Left ventricle myocardium superior (tissue), 1 donor: ENCODE measurements around the gene HDAC4. TPM values are rescaled to one million over a fixed set of nuclear protein-coding genes. Genes with fewer than 3 reads are reported as not detected.

Experiments used
- ATAC-seq: fragments of 200-7000 bp; cut with Tn5 transposase; one replicate; pipeline ENCODE4 v1.9.1; 2020; ENCODE audit warnings: mild to moderate bottlenecking, moderate library complexity
- DNase-seq: peaks from one replicate; pipeline ENCODE4 v3.0.0-alpha.2; 2020
- intact Hi-C: fragments of 100-400 bp; cut with micrococcal nuclease; formaldehyde crosslinking; loops from one replicate; pipeline ENCODE4 v1.11.0; 2022
- total RNA-seq: library from RNA; stranded (reverse); fragmentation: NEBNext Ultra II Directional; extraction: Animal tissue kit (Norgen Biotek cat#: 25700); gene quantifications from one replicate; pipeline ENCODE4 v1.2.1, GENCODE V29; 2021
- donor health status: DM: no; HTN: yes; CAD: no; lungs with severe emphysema.

Gene HDAC4
- total RNA-seq, 1 donor from 2014 or later: 25.6 TPM

DNA sequence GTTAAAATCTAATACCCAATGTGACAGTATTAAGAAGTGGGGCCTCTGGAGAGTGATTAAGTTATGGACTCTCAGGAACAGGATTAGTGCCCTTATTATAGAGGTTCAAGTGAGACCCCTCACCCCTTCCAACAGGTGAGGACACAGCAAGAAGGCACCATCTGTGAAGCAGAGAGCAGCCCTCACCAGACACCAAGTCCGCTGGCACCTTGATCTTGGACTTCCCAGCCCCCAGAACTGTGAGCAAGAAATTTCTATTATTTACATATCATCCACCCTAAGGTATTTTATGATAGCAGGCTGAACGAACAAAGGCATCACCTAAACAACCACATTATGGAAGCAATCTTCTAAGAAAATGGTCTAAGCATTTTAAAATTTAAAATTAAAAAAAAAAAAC is 59.0 kb downstream of the HDAC4 start:
- intact Hi-C loops: no loop called here
- ATAC-seq: no peak
- no peak for DNase-seq

DNA sequence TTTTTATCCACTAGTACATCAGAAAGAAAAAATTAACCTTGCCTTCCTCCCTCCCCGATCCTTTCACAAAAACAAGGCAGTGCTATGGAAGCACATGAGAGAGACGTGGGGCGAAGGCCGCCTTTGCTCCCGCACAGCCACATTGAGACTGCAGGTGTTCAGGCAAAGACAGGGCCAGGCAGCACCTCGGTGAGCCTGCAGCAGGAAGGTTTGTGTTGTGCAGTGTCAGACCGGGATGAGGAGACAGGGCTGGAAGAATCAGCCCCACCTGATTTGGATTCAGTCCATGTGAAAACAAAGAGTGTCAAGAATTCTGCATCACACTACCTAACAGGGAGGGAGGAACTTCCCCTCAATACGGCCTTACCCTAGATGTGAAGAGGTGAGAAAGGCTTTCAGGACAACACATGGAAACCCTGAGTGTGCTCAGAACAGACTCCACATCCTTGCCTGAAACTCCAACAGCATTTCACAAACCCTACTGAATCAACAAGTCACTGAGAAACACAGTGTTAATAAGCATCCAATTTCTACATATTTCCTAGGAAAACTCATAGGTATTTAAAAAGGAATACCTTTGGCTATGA is 59.6 kb downstream of the HDAC4 start:
- intact Hi-C loops: no loop called here
- DNase-seq (no peak), ATAC-seq (no peak)

DNA sequence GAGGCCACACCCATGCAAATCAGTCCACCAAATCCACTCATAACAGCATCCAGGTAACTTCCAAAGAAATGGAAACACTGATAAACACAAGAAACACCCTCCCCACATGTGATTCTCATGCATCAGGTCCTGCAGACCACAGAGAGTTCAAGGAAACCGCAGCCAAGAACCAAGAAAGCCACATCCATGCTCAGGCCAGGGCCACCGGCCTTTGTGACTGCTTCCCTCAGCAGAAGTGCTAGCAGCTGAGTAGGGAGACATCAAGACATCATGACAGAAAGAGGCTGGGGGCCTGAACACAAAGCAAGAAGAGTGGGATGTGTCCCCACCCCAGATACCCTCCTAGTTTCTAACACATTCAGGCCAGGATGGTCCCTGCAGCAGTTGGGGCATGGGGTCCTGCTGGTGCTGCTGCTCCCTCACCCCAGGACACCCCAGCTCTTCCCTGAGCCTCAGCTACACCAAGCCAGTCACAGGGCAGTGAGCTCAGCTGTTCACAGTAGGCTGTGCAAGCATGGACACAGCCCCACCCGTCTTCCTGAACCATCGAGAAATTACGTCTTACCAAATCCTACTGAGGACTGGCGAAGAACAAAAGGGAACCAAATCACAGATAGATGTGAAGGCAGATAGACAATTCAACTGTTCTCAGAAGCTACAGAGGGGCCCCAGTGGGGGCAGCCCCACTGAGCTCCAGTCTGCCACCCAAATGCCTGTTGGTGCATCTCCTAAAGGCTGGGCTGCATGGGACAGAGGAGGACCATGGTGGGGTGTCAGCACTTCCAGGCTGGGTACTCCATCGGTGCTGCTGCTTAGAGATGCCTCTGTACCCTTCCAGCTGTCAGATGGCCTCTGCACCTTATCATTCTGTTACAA is 60.9 kb downstream of the HDAC4 start:
- DNase-seq (no peak), ATAC-seq (no peak)
- intact Hi-C loops: no loop called here

DNA sequence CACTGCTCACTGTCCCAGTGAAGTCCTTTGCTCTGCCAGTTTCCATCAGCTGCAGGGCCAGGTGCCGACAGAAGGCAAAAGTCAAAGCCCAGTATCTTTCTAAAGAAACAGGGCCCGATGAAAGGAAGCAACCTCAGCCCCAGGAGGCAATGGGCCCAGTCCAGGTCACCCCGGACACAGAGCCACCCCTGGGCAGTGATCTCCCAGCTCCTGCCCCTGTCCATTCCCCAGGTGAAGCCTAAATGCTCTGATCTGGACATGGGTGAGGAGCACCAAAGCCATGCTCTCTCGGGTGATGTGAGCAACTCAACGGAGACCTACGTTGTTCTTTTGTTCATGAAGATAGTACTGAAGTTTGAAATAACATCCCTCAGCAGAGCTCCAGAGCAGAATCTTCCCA is 61.6 kb downstream of the HDAC4 start:
- intact Hi-C loops: no loop called here
- ATAC-seq (peak; percentile 18), DNase-seq (no peak)

DNA sequence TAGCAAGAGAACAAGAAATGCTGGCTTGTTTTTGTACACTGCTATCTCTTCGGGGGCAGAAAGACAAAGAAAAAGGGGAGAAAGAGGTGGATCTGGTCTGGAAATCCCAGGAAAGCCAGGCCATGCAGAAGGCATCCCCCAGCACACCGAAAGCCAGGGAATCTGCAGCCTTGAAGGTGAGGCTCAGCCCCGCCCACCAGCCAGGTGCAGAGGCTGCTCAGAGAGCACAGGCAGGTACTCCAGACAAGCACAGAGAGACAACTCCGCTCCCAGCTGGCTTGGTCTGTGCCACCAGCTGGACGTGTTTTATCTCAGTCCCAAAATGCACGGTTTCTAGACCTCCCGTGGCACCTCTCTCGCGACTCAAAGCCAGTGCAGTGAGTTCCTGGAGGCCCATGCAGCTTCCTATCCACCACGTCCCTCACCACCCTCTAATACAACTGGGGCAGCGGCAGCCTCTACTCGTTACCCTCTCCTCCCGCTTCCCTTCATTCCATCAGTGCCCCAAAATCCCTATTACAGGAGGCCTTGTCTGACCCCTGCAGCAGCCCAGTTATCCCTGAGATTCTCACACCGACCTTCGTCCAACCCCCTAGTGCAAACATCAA is 62.8 kb downstream of the HDAC4 start:
- intact Hi-C loops: no loop called here
- DNase-seq (no peak), ATAC-seq (peak; percentile 16)

DNA sequence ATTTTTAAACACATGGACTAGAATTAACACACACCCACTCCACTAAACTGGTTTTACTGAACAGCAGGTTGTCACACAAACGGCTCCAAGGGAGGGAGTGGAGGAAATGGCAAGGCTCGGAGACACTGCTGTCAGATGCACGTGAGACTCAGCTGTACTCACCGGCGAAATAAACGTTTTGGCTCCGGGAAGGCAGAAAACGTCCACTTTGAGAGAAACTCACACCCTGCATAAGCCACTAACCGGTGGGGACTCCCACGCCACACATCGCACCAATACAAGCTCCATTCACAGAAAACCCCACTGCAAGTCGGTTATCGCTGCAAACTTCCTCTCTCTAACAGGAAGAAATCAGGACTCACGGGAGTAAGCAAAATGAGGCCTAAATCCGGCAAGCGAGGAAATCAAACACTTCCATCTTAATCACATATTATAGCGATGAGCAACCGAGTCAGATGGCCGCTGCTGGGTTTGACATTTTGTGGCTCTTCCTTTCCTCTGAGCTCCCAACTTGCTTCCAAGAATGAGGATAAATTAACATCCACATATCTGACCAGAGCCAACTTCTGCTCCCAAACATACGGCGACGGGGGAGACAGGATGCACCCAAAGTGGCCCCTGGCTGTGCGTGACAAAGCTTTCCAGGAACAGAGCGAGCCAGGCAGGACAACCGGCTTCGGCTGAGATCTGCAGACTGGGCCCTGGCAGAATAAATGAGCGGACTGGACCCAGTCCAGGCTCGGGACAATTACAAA is 63.5 kb downstream of the HDAC4 start:
- DNase-seq (no peak), ATAC-seq (peak; percentile 49)

DNA sequence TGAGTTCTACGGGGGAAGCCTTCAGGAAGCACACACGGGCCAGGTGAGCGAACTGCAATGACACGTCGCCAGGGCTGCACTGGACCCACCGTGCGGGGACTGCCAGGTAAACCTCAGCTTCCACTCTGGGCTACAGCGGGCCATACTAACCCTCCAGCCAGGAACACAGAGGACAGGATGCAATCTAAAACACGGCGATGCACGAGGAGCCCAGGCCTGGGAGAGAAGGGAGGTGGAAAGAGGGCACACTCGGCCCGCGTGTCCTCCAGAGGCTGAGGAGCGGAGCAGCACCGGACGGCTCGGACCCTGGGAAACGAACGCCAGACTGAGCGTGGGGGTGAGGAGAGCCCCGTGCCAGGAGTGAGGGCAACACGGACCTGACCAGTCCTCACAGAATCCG is 69.3 kb downstream of the HDAC4 start:
- DNase-seq (no peak), ATAC-seq (no peak)
- intact Hi-C loops: no loop called here

More for the DNA sequence above, 63.5 kb downstream of the HDAC4 start:
- intact Hi-C loops: no loop called here

DNA sequence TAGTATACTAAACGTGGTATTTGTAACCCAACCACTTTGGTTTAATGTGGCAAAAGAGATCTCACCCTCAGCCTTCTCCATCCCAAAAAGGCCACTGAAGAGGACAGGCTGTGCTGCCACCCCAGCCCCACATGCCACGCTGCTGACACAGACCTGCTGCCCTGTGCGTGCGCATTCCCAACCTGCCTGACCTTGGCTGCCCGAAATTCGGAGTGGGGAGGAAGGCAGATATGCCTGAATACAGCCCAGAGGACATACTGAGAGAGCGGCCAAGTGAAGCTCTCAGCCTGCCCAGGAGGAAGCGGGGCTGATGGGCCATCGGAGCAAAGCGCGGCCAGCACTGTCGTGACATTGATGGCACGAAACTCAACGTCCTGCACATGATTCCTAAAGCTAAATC is 70.0 kb downstream of the HDAC4 start:
- ATAC-seq: no peak
- intact Hi-C loops: no loop called here
- DNase-seq: no peak

DNA sequence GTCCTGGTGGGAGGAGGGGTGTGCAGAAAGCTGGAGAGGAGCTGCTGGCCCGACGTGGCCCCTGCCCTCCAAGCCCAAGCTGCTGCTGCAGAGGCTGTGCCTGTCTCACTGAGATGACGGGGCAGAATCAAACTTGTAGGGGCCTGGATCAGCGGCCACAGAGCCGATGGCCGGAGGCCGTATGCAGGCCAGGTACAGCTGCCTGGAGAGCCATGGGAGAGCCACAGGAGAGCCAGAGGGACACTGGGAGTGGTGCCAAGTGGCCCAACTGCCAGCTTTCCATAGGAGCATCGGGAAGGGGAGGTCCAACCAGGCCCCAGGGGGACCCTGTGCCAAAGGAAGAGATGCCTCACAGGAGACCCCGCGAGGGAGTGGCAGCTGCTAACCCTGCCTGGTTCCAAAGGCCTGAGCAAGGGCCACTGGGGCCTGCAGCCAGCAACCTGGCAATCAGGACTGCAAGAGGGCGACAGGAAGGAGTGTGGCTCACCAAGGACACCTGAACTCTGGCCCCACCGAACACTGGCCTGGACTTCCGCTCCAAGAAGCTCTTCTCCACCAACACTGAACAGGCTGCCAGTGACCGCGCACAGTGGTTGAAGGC is 70.7 kb downstream of the HDAC4 start:
- peak; percentile 2 for ATAC-seq
- peak; percentile 77 for DNase-seq
- intact Hi-C loops: no loop called here

DNA sequence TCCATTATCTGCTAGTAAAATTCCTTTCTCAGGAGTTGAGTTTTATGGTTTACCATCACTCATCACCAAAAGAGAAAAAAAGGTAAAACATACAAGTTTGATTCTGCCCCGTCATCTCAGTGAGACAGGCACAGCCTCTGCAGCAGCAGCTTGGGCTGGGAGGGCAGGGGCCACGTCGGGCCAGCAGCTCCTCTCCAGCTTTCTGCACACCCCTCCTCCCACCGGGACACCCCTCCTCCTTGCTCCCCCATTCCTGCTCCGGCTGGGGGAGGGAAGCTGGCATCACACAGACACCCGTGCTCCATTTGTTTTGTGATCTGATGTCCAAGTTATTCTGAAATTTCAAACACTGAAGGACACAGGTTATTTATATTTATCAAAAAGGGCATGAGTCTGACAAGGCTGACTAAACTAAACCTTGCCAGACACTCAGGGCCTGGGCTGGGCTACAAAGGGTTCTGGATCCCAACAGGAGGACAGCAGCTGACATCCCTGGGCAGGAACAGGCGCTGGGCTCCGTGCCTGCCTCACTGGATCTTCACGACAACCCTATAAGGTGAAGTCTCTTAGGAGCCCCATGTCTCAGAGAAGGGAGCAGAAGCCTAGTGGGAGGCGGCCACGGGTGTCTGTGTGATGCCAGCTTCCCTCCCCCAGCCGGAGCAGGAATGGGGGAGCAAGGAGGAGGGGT is 71.4 kb downstream of the HDAC4 start:
- ATAC-seq: peak; percentile 85
- intact Hi-C loops: no loop called here

DNA sequence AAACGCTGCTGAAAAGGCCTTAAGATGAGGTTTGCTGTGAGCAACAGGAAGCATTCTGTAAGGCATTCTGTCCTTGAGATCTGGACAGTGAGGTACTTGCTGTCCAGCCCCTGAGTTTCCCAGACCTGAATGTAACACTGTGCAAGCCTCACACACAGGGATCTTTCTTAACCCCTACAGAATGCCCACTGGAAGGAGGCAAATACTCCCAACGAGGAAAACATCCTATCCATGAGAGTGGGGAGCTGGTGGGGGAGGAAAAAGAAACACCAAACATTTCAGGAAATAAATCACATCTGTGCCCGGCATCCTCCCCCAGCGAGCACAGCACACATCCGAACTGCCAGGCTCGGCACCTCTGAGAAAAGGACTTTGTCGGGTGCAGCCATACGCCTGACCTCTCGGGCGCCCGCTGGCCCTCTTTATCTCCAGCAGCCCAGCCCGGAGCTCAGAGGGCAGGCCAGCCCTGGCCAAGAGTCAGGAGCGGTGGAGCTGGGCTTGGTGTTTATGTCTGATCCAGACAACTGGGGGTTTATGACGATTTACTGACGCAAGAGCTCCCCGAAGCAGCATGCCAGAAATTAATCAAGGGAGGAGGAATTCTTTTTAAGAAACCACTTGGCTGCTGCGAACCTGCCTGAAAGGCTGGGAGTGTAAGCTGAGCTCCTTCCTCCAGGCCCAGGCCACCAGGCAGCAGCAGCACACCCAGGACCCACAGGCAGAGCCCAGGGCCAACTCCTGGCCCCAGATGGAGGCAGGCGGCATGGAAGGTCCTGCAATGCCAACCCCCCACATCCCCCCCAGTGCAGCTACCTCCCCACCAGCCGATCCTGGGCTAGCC is 72.2 kb downstream of the HDAC4 start:
- DNase-seq (peak; percentile 92), ATAC-seq (peak; percentile 79)
- intact Hi-C loops: no loop called here

More for the DNA sequence above, 71.4 kb downstream of the HDAC4 start:
- peak; percentile 88 for DNase-seq

DNA sequence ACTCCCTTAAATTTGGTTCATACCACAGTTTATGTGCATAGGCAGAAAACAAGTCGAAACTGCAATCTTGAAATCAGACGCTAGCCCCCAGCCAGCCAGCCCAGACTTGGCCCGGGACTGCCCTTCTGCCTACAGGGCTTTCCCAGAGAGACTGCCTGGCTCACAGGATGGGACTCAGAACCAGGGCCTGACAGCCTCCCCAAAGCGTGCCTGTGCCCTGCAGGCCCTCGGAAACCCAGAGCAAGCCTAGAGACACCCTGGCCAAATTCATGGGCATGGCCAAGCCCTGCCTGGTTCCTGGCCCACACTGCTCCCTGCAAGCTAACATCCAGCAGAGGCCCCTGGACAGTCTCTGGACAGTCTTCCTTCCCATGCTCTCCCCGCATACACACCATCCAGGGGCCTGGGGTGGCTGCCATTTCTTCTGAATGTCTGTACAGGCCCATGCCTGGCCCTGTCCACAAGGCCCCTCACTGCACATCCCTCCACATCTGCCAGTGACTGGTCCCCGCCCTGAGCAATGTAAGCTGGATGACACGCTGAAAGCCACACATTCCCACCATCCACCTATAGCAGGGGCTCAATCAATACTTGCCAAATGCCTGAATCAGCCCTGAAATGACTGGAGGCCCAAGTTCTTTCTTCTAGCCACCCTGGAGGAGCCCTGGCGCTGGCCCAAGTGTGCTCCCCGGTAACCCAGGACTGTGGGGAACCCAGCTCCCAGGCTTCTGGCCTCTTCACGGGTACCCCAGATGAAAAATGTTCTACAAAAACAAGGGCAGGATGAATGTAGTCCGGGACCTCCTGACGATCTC is 73.1 kb downstream of the HDAC4 start:
- peak; percentile 61 for DNase-seq
- ATAC-seq: no peak
- intact Hi-C loops: no loop called here

DNA sequence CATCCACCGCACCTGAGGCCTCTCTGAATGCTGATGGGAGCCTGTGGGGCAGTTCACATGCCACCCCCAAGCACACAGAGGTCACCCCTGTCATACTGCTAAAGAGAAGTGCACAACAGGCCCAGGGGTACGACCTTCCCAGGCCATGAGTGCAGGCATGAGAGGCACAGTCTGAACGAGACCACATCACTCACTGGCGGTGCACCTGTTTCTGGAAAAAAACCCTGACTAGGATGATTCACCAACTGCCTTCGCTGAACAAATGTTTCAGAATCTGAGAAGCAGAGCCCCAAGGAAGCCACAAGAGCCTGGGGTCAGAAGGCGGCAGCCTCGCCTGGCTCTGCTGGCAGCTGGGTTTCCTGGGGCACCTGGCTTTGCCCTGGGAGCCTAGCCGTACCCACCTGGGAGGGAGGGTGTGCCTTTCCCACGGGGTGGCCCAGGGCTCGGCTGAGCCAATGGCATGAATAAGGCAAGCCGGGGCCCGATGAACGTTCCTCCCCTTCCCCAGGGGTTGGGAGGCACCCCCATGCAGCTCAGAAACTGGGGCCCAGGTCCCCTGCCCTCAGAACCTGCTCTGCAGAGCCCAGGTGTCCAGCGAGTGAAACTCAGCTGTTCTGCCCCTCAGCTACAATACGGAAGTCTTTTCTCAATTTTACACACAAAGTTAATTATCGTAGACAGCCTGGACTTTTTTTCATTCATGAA is 73.8 kb downstream of the HDAC4 start:
- intact Hi-C loops: no loop called here
- DNase-seq: no peak
- ATAC-seq: no peak

DNA sequence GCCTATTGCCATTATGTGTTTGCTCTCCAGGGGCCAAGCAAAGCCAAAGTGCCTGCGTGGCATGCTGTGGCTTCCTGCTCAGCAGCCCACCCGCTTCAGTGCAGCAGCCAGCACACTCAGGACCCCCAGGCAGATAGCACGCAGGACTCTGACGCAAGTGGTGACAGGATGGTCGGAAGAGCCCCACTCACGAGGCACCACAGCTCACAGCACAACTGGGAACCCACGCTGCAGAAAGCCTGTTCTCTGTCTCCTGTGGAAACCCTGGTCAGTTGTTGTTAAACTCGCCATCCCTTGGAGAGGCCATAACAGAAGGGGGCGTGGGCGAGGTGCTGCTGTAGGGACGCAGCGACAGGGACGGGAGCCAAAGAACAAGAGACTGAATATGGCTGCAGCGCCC is 76.4 kb downstream of the HDAC4 start:
- no peak for DNase-seq
- ATAC-seq: no peak
- intact Hi-C loops: no loop called here

DNA sequence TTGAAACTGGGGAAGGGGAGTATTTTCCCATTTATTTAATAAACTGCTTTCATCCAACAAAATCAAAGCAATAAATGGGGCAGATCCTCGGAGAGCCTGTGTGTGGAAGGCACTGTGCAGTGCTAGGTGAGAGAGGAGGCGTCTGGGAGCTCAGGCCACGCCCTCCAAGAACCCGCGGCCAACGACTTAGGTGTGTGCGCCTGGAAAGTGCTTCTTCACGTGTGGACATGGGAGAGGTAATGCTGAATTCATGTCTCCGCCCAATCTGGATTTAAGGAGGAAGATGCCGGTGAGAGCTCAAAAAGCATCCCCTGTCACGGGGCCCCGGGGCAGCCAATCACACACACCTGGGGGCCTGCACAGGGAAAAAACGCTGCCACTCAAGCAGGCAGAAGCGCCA is 77.4 kb downstream of the HDAC4 start:
- DNase-seq: no peak
- no peak for ATAC-seq
- intact Hi-C loops: no loop called here

DNA sequence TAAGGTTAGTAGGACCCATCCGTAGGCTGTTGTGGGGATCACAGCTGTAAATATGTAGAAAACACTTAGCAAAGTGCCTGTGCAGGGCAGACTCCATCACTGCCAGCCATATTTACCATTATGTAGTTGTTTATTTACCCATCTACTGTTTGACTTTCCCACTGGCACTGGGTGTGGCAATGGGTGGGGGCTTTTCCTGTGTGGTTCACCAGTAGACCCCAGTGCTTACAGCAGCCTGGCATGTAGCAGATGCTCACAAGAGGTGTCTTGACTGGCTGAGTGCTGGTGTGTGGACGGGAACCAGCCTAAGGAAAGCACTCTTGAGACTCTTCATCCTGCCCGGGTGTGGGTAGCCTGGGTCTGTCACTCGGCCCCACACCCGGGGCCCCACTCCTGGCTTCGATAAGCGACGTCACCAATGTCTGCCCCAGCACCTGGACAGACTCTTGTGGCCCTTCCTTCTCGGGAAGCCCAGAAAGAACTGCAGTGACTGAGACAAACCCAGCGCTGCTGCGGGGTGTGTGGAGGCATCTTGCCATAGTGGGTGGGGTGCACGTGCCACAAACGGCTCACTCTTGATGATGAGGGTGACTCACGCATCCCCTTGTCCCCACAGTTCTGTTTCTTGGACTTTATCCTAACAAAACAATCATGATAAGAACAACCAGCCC is 78.3 kb downstream of the HDAC4 start:
- no peak for DNase-seq
- intact Hi-C loops: no loop called here
- ATAC-seq: no peak
